DOHH2 (cell line): ENCODE data around the gene SOBP.
"Not testable (repeated sequence)": the region's sequence is repeated elsewhere in the genome, so short reads cannot be mapped to it uniquely, and the experiment has no call there.

Source experiments
- H3F3A ChIP-seq: fragments of 200-600 bp; sonication (generic), shearing (Covaris generic); 2 replicates; pipeline ENCODE4 v1.6.0; 2016; ENCODE audit warnings: antibody characterized with exemption, mild to moderate bottlenecking; ENCODE audit not compliant: control insufficient read depth, insufficient read depth
- H3K27ac ChIP-seq: fragments of 200-600 bp; sonication (generic); 2 replicates; pipeline ENCODE4 v1.5.1; 2014; ENCODE audit warnings: low read depth, mild to moderate bottlenecking, low read length, moderate library complexity
- H3K27me3 ChIP-seq: fragments of 200-600 bp; sonication (generic); 2 replicates; pipeline ENCODE4 v1.6.1; 2014; ENCODE audit warnings: mild to moderate bottlenecking, low read length, mixed read lengths; ENCODE audit not compliant: control insufficient read depth
- H3K36me3 ChIP-seq: fragments of 200-600 bp; sonication (generic); 2 replicates; pipeline ENCODE4 v1.6.1; 2014; ENCODE audit warnings: mild to moderate bottlenecking, low read length, moderate library complexity, mixed read lengths; ENCODE audit not compliant: control insufficient read depth
- H3K4me1 ChIP-seq: fragments of 200-600 bp; sonication (generic); 2 replicates; pipeline ENCODE4 v1.6.1; 2014; ENCODE audit warnings: mild to moderate bottlenecking, low read length, mixed read lengths; ENCODE audit not compliant: control insufficient read depth
- H3K4me2 ChIP-seq: fragments of 200-600 bp; sonication (generic); 2 replicates; pipeline ENCODE4 v1.6.0; 2014; ENCODE audit warnings: mild to moderate bottlenecking, low read length, moderate library complexity
- H3K4me3 ChIP-seq: fragments of 200-600 bp; sonication (generic); 2 replicates; pipeline ENCODE4 v1.5.1; 2014; ENCODE audit warnings: mild to moderate bottlenecking, low read length, mixed read lengths
- H3K79me2 ChIP-seq: fragments of 200-600 bp; sonication (generic); 2 replicates; pipeline ENCODE4 v1.6.1; 2014; ENCODE audit warnings: mild to moderate bottlenecking, low read length, mixed read lengths; ENCODE audit not compliant: control insufficient read depth
- H3K9me2 ChIP-seq: fragments of 200-600 bp; sonication (generic); replicated peaks from 2 replicates; pipeline ENCODE4 v1.6.1; 2014; ENCODE audit warnings: mild to moderate bottlenecking, low read length, mixed read lengths; ENCODE audit not compliant: control insufficient read depth
- H3K9me3 ChIP-seq: fragments of 200-600 bp; sonication (generic); 2 replicates; pipeline ENCODE4 v1.6.1; 2014; ENCODE audit warnings: antibody characterized with exemption, low read length, mixed read lengths; ENCODE audit not compliant: control insufficient read depth, insufficient read depth
- H4K20me1 ChIP-seq: fragments of 200-600 bp; sonication (generic); 2 replicates; pipeline ENCODE4 v1.6.0; 2014; ENCODE audit warnings: low read depth, mild to moderate bottlenecking, antibody characterized with exemption, low read length, moderate library complexity; ENCODE audit not compliant: control insufficient read depth, insufficient read depth
- EZH2phosphoT487 ChIP-seq: fragments of 200-600 bp; sonication (generic); IDR thresholded peaks from 2 replicates; pipeline ENCODE4 v1.6.1; 2017; ENCODE audit warnings: borderline replicate concordance, mild to moderate bottlenecking, antibody characterized with exemption, low read length, moderate library complexity, mixed read lengths
- TF ChIP-seq, protein P1 (sequence below): fragments of 200-600 bp; sonication (generic); IDR thresholded peaks from one replicate; pipeline ENCODE4 v1.5.1; 2014; ENCODE audit warnings: antibody characterized with exemption, mild to moderate bottlenecking, low read depth, low read length; ENCODE audit not compliant: poor library complexity, severe bottlenecking

SOBP gene

DNA sequence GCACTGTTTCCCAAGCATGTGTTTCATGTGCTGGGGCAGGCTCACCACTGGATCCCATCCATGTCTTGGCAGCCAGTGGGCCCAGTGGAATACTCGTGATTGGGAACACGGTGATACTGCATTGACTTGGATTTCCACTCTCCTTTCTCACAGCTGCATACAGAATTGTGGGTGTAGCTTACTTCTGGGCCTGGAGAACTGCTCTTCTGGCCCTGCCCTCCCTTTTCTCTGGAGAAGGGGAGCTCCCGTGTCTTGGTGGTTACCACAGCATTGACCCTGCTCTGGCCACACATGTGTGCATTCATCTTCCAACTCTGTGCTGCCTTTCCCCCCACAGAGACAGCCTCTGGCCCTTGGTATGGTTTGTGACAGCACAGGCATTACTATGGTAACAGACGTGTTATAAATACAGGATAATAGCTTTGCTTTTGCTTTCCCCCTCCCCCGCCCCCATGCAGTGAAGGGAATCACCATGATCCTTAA, 21.6 kb downstream of the SOBP start:
- Histone ChIP-seq H3K4me3 (no peak overlapping the region), H3K4me1 (no peaks in the 10 kb centered on the region), H3K4me2 (no peak overlapping the region), H3K79me2 (no peaks in the 10 kb centered on the region), H3K27me3 (no peaks in the 10 kb centered on the region), H3F3A (no peaks in the 10 kb centered on the region), H3K9me2 (no peaks in the 10 kb centered on the region), H3K27ac (no peak overlapping the region), H3K9me3 (no peaks in the 10 kb centered on the region), H3K36me3 (peaks cover 26% of the 10 kb centered on the region), H4K20me1 (no peaks in the 10 kb centered on the region)
- TF ChIP-seq EZH2phosphoT487: no peak
- TF ChIP-seq, protein P1, sequence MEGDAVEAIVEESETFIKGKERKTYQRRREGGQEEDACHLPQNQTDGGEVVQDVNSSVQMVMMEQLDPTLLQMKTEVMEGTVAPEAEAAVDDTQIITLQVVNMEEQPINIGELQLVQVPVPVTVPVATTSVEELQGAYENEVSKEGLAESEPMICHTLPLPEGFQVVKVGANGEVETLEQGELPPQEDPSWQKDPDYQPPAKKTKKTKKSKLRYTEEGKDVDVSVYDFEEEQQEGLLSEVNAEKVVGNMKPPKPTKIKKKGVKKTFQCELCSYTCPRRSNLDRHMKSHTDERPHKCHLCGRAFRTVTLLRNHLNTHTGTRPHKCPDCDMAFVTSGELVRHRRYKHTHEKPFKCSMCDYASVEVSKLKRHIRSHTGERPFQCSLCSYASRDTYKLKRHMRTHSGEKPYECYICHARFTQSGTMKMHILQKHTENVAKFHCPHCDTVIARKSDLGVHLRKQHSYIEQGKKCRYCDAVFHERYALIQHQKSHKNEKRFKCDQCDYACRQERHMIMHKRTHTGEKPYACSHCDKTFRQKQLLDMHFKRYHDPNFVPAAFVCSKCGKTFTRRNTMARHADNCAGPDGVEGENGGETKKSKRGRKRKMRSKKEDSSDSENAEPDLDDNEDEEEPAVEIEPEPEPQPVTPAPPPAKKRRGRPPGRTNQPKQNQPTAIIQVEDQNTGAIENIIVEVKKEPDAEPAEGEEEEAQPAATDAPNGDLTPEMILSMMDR: no peak

DNA sequence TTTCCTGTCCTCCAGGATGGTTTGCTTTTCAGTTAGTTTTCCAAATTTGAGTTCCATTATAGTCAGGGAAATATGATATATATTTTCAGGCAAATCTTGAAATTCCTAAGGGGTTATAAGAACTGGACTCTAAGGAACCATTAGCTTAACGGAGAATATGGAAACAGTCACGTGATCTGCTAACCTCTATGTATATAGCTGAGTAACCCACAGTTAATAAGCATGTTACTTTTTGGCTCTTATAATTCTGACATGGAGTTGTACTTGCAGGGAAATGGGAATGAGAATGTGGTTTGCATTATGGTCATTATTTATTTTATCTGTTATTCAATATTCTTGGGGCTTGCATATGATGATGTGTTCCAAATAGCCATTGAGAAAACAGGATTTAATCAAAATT, 23.3 kb downstream of the SOBP start:
- no peaks in the 10 kb centered on the region for H3K9me2 ChIP-seq
- no peaks in the 10 kb centered on the region for H4K20me1 ChIP-seq
- peaks cover 22% of the 10 kb centered on the region for H3K36me3 ChIP-seq
- no peaks in the 10 kb centered on the region for H3F3A ChIP-seq
- TF ChIP-seq, protein P1: no peak
- TF ChIP-seq EZH2phosphoT487: no peak
- H3K79me2 ChIP-seq: no peaks in the 10 kb centered on the region
- H3K4me1 ChIP-seq: no peaks in the 10 kb centered on the region
- no peaks in the 10 kb centered on the region for H3K27me3 ChIP-seq
- H3K27ac ChIP-seq: no peak overlapping the region
- H3K4me2 ChIP-seq: no peak overlapping the region
- no peak overlapping the region for H3K4me3 ChIP-seq
- H3K9me3 ChIP-seq: no peaks in the 10 kb centered on the region

DNA sequence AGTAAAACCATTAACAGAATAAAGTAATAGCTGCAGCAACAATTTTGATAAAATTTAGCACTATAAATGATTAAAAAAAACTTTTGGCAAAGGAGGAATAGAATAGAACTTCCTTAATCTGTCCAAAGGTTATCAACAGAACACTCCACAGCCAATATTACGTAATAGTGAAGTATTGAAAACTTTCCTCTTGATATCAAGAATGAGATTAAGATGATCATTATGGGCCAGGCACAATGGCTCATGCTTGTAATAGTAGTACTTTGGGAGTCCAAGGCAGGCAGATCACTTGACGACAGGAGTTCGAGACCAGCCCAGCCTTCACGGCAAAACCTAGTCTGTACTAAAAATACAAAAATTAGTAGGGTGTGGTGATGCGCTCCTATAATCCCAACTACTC, 26.0 kb downstream of the SOBP start:
- no peaks in the 10 kb centered on the region for H3K27me3 ChIP-seq
- peaks cover 14% of the 10 kb centered on the region for H3K36me3 ChIP-seq
- no peak overlapping the region for H3K4me2 ChIP-seq
- H3K79me2 ChIP-seq: no peaks in the 10 kb centered on the region
- no peaks in the 10 kb centered on the region for H3K9me2 ChIP-seq
- no peaks in the 10 kb centered on the region for H3K4me1 ChIP-seq
- H3F3A ChIP-seq: no peaks in the 10 kb centered on the region
- no peak overlapping the region for H3K4me3 ChIP-seq
- no peaks in the 10 kb centered on the region for H4K20me1 ChIP-seq
- H3K9me3 ChIP-seq: no peaks in the 10 kb centered on the region
- TF ChIP-seq, protein P1: no peak
- TF ChIP-seq EZH2phosphoT487: no peak
- H3K27ac ChIP-seq: no peak overlapping the region

DNA sequence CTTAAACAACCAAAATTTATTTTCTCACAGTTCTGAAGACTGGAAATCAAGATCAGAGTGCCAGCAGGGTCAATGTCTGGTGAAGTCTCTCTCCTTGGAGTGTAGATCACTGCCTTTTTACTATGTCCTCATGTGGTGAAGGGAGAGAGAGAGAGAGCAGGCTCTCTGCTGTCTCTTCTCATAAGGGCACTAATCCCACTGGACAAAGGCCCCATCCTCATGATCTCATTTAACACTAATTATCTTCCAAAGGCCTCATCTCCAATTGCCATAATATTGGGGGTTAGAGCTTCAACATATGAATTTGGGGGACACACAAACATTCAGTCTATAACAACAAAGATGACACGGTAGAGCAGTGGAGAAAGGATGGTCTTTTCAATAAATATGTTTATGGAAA, 27.4 kb downstream of the SOBP start:
- Histone ChIP-seq H3K27me3 (no peaks in the 10 kb centered on the region), H3K9me3 (no peaks in the 10 kb centered on the region), H3K9me2 (no peaks in the 10 kb centered on the region), H3F3A (no peaks in the 10 kb centered on the region), H3K27ac (no peak overlapping the region), H3K4me3 (no peak overlapping the region), H3K4me1 (0 out of 2 replicates have a peak, but pooled peaks cover 3% of the 10 kb centered on the region), H4K20me1 (no peaks in the 10 kb centered on the region), H3K36me3 (peaks cover 12% of the 10 kb centered on the region), H3K79me2 (no peaks in the 10 kb centered on the region), H3K4me2 (no peak overlapping the region)
- TF ChIP-seq, protein P1: no peak
- TF ChIP-seq EZH2phosphoT487: no peak

DNA sequence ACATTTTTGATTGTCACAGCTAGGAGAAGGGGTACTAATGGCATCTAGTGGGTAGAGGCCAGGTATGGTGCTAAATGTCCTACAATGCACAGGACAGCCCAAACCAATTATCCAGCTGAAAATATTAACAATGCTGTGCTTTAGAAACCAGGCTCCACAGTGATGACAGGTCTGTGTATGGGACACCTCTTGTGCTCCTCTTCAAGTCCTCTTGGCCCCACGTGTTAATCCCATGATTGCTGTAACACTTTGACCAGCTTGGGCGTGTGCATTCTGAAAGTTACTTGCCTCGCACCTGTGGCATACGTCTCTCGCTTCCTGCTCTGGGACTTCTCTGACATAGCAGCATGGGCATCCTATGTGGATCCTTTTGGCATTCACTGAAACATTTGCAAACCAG, 29.3 kb downstream of the SOBP start:
- not testable (repeated sequence) for H3K9me3 ChIP-seq, H3F3A ChIP-seq, H4K20me1 ChIP-seq, H3K27me3 ChIP-seq, H3K4me2 ChIP-seq, H3K4me1 ChIP-seq, H3K36me3 ChIP-seq, H3K27ac ChIP-seq, H3K4me3 ChIP-seq, H3K9me2 ChIP-seq, H3K79me2 ChIP-seq
